ENCODE measurements around the gene WNT2. TPM values are rescaled to one million over a fixed set of nuclear protein-coding genes. Genes with fewer than 3 reads are reported as not detected.

WNT2 gene
- total and polyA plus RNA-seq, 2 experiments from 2014 or later = 260 to 378 TPM

GRCh38 chr7:117333168-117333567, 10.3 kb upstream of the WNT2 start:
- no peaks in the 10 kb centered on the region for H3K27me3 ChIP-seq
- no peak overlapping the region for H3K4me3 ChIP-seq
- H3K27ac ChIP-seq = no peak overlapping the region
- no peaks in the 10 kb centered on the region for H3K36me3 ChIP-seq
- no peak for DNase-seq (ENCODE audit: low read depth in 1 of 2, low spot score in 1 of 2)
- no peaks in the 10 kb centered on the region for H3K9me3 ChIP-seq (ENCODE audit: low read depth)
- TF ChIP-seq, protein P1, sequence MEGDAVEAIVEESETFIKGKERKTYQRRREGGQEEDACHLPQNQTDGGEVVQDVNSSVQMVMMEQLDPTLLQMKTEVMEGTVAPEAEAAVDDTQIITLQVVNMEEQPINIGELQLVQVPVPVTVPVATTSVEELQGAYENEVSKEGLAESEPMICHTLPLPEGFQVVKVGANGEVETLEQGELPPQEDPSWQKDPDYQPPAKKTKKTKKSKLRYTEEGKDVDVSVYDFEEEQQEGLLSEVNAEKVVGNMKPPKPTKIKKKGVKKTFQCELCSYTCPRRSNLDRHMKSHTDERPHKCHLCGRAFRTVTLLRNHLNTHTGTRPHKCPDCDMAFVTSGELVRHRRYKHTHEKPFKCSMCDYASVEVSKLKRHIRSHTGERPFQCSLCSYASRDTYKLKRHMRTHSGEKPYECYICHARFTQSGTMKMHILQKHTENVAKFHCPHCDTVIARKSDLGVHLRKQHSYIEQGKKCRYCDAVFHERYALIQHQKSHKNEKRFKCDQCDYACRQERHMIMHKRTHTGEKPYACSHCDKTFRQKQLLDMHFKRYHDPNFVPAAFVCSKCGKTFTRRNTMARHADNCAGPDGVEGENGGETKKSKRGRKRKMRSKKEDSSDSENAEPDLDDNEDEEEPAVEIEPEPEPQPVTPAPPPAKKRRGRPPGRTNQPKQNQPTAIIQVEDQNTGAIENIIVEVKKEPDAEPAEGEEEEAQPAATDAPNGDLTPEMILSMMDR (IDR thresholded peaks at IDR 0.05; ENCODE audit: low read depth, low read length) = peak; percentile 16
- H3K4me1 ChIP-seq (ENCODE audit: low read depth) = no peaks in the 10 kb centered on the region

DNA sequence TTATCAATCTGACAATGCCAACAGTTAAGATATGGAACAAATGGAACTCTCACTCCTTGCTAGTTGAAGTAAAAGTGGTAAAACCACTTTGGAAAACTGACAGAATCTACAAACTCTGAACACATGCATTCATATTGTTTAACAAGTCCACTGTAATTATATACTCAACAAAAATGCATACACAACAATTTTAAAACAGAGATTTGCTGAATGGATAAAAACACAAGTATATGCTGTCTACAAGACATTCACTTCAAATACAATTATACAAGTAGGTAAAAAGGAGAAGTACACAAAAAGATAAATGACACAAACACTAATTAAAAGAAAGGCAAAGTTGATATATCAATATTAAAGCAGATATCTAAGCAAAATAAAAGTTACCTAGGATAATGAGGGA, 9.2 kb upstream of the WNT2 start:
- H3K27me3 ChIP-seq = no peaks in the 10 kb centered on the region
- no peaks in the 10 kb centered on the region for H3K9me3 ChIP-seq (ENCODE audit: low read depth)
- DNase-seq (ENCODE audit: low read depth in 1 of 2, low spot score in 1 of 2) = no peak
- H3K4me3 ChIP-seq = no peak overlapping the region
- H3K27ac ChIP-seq = no peak overlapping the region
- H3K4me1 ChIP-seq (ENCODE audit: low read depth) = no peaks in the 10 kb centered on the region
- TF ChIP-seq, protein P1 (IDR thresholded peaks at IDR 0.05; ENCODE audit: low read depth, low read length) = no peak
- H3K36me3 ChIP-seq = no peaks in the 10 kb centered on the region

- peak in 1 of 2 donors; percentile 8 for DNase-seq (ENCODE audit: low read depth in 1 of 2, low spot score in 1 of 2)
- H3K4me1 ChIP-seq (ENCODE audit: low read depth) = peaks cover 10% of the 10 kb centered on the region
- H3K27ac ChIP-seq = no peak overlapping the region
- H3K9me3 ChIP-seq (ENCODE audit: low read depth) = no peaks in the 10 kb centered on the region
- no peak overlapping the region for H3K4me3 ChIP-seq
- H3K36me3 ChIP-seq = no peaks in the 10 kb centered on the region
- TF ChIP-seq, protein P1 (IDR thresholded peaks at IDR 0.05; ENCODE audit: low read depth, low read length) = no peak
- H3K27me3 ChIP-seq = no peaks in the 10 kb centered on the region
These were observed 3.0 kb upstream of the WNT2 start for GRCh38 chr7:117325836-117326235.

DNA sequence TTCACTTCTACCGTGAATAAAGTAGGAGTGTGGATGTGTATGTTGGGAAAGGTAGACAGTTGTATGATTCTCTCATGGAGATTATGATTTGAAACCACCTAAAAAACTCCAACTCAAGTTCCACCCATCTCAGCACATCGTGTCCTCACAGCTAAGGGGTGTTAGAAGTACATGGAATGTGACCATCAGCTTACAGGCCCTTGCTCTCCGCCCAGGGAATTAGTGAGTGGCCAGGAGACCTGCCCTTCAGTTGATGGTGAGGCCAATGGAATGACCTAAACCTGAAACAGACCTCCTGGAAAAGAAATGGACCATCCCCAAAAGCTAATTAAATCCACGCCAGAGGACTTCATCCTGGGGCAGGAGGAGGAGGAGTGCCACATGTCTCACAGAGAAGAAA, 2.1 kb upstream of the WNT2 start:
- peak in 1 of 2 donors; percentile 55 for DNase-seq (ENCODE audit: low read depth in 1 of 2, low spot score in 1 of 2)
- peak overlapping the region; percentile 63 for H3K4me3 ChIP-seq
- TF ChIP-seq, protein P1 (IDR thresholded peaks at IDR 0.05; ENCODE audit: low read depth, low read length) = no peak

GRCh38 chr7:117323851-117324711, 1.2 kb upstream of the WNT2 start:
- TF ChIP-seq, protein P1 (IDR thresholded peaks at IDR 0.05; ENCODE audit: low read depth, low read length) = no peak
- H3K36me3 ChIP-seq = peaks cover 11% of the 10 kb centered on the region
- peak; percentile 70 to 88 for DNase-seq (ENCODE audit: low read depth in 1 of 2, low spot score in 1 of 2)
- no peaks in the 10 kb centered on the region for H3K9me3 ChIP-seq (ENCODE audit: low read depth)
- peak overlapping the region; percentile 63 for H3K4me3 ChIP-seq
- H3K27me3 ChIP-seq = no peaks in the 10 kb centered on the region
- H3K27ac ChIP-seq = peak overlapping the region; percentile 93
- H3K4me1 ChIP-seq (ENCODE audit: low read depth) = peaks cover 25% of the 10 kb centered on the region

More for the DNA sequence above, 2.1 kb upstream of the WNT2 start:
- Histone ChIP-seq H3K27ac (peak overlapping the region; percentile 93), H3K27me3 (no peaks in the 10 kb centered on the region), H3K9me3 (ENCODE audit: low read depth) (no peaks in the 10 kb centered on the region), H3K4me1 (ENCODE audit: low read depth) (peaks cover 16% of the 10 kb centered on the region), H3K36me3 (peaks cover 2% of the 10 kb centered on the region)

Data from cardiac muscle cell (in vitro differentiated cells and primary cell).